Measurements from ENCODE around the gene UNK. TPM values are rescaled to one million over a fixed set of nuclear protein-coding genes. Genes with fewer than 3 reads are reported as not detected.

The UNK gene
- total and polyA plus RNA-seq, 2 of the 13 experiments (the other 11 are each of a cell fraction or from before 2014, with no cell fraction given) = 31.6 to 33.0 TPM

DNA sequence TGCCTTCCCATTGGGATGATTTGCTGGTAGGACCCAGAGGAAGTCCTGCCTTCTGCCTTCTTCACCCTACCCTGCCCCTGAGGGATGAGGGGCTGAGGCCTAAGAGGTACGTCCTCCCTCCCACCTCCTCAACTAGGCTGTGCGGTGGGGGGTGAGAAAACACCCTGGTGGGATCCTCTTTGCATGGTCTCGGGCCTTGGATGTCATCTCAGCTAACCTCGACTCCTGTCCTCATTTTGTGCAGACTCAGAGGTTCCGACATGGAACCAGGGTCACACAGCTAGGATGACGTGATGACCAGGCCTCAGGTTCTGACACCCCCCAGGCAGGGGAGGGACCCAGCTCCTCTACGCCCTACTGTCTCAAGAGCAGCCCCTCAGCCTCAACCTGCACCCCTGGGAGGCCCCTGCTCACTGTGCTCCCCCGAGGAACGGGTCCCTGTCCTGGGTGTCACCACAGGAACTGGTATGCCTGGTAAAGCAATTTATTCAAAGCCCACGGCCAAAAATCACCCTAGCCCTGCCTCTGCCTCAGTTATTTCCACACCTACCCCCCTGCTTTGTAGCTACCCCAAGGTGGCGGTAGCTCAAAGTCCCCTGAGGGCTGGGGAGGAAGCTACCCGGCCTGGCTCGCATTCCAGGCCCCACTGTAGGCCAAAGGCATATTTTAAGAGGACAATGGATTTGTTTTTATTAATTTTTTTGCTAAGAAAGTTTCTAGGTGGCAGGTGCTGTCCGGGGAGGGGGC, 42.1 kb downstream of the UNK start (continued):
- TF ChIP-seq, protein P1, sequence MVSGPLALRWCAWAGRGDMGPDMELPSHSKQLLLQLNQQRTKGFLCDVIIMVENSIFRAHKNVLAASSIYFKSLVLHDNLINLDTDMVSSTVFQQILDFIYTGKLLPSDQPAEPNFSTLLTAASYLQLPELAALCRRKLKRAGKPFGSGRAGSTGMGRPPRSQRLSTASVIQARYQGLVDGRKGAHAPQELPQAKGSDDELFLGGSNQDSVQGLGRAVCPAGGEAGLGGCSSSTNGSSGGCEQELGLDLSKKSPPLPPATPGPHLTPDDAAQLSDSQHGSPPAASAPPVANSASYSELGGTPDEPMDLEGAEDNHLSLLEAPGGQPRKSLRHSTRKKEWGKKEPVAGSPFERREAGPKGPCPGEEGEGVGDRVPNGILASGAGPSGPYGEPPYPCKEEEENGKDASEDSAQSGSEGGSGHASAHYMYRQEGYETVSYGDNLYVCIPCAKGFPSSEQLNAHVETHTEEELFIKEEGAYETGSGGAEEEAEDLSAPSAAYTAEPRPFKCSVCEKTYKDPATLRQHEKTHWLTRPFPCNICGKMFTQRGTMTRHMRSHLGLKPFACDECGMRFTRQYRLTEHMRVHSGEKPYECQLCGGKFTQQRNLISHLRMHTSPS (CRISPR knock-in tag; IDR thresholded peaks at IDR 0.05; ENCODE audit: low read depth) = no peak
- TF ChIP-seq RFX5 (IDR thresholded peaks at IDR 0.05; ENCODE audit: low read depth, low read length) (no peak), SOX13 (IDR thresholded peaks at IDR 0.05) (no peak; the same call in 1 of the 2 replicates), SOX13 (CRISPR knock-in tag; conservative IDR thresholded peaks at IDR 0.05 in 1 of 2, IDR thresholded peaks at IDR 0.05 in 1 of 2) (0 out of 4 replicates have a peak, but pooled peaks of 1 of the 2 experiments have one; percentile 5), NFIC (IDR thresholded peaks at IDR 0.05; ENCODE audit: low read length) (no peak), KMT2A (CRISPR knock-in tag; IDR thresholded peaks at IDR 0.05) (no peak), CBFB (CRISPR knock-in tag; IDR thresholded peaks at IDR 0.05) (no peak), ZNF709 (CRISPR knock-in tag; IDR thresholded peaks at IDR 0.05) (no peak), PCBP2 (optimal IDR thresholded peaks at IDR 0.05; ENCODE audit: low read depth, low read length, poor library complexity, severe bottlenecking) (no peak), RFXANK (CRISPR knock-in tag; IDR thresholded peaks at IDR 0.05) (no peak), ZNF354B (CRISPR knock-in tag; IDR thresholded peaks at IDR 0.05) (no peak), TBX2 (CRISPR knock-in tag; IDR thresholded peaks at IDR 0.05; ENCODE audit: borderline replicate concordance) (no peak), BORCS8-MEF2B (CRISPR knock-in tag; IDR thresholded peaks at IDR 0.05) (no peak), SNAPC2 (CRISPR knock-in tag; IDR thresholded peaks at IDR 0.05) (no peak), POLR2AphosphoS5 (IDR thresholded peaks at IDR 0.05; ENCODE audit: low read depth, low read length) (peak; percentile 34; the same call in 1 of the 2 replicates), MATR3 (CRISPR knock-in tag; IDR thresholded peaks at IDR 0.05) (no peak), KAT2B (IDR thresholded peaks at IDR 0.05; ENCODE audit: borderline replicate concordance, low read depth, low read length) (no peak), ZNF180 (CRISPR knock-in tag; IDR thresholded peaks at IDR 0.05; ENCODE audit: borderline replicate concordance, low read depth) (no peak)
- TF ChIP-seq, protein P2, sequence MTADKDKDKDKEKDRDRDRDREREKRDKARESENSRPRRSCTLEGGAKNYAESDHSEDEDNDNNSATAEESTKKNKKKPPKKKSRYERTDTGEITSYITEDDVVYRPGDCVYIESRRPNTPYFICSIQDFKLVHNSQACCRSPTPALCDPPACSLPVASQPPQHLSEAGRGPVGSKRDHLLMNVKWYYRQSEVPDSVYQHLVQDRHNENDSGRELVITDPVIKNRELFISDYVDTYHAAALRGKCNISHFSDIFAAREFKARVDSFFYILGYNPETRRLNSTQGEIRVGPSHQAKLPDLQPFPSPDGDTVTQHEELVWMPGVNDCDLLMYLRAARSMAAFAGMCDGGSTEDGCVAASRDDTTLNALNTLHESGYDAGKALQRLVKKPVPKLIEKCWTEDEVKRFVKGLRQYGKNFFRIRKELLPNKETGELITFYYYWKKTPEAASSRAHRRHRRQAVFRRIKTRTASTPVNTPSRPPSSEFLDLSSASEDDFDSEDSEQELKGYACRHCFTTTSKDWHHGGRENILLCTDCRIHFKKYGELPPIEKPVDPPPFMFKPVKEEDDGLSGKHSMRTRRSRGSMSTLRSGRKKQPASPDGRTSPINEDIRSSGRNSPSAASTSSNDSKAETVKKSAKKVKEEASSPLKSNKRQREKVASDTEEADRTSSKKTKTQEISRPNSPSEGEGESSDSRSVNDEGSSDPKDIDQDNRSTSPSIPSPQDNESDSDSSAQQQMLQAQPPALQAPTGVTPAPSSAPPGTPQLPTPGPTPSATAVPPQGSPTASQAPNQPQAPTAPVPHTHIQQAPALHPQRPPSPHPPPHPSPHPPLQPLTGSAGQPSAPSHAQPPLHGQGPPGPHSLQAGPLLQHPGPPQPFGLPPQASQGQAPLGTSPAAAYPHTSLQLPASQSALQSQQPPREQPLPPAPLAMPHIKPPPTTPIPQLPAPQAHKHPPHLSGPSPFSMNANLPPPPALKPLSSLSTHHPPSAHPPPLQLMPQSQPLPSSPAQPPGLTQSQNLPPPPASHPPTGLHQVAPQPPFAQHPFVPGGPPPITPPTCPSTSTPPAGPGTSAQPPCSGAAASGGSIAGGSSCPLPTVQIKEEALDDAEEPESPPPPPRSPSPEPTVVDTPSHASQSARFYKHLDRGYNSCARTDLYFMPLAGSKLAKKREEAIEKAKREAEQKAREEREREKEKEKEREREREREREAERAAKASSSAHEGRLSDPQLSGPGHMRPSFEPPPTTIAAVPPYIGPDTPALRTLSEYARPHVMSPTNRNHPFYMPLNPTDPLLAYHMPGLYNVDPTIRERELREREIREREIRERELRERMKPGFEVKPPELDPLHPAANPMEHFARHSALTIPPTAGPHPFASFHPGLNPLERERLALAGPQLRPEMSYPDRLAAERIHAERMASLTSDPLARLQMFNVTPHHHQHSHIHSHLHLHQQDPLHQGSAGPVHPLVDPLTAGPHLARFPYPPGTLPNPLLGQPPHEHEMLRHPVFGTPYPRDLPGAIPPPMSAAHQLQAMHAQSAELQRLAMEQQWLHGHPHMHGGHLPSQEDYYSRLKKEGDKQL (CRISPR knock-in tag; IDR thresholded peaks at IDR 0.05; ENCODE audit: low read depth) = no peak
- TF ChIP-seq, protein P3, sequence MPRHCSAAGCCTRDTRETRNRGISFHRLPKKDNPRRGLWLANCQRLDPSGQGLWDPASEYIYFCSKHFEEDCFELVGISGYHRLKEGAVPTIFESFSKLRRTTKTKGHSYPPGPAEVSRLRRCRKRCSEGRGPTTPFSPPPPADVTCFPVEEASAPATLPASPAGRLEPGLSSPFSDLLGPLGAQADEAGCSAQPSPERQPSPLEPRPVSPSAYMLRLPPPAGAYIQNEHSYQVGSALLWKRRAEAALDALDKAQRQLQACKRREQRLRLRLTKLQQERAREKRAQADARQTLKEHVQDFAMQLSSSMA (CRISPR knock-in tag; IDR thresholded peaks at IDR 0.05) = no peak
- TF ChIP-seq, protein P4, sequence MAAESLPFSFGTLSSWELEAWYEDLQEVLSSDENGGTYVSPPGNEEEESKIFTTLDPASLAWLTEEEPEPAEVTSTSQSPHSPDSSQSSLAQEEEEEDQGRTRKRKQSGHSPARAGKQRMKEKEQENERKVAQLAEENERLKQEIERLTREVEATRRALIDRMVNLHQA (CRISPR knock-in tag; IDR thresholded peaks at IDR 0.05) = no peak
- TF ChIP-seq, protein P5, sequence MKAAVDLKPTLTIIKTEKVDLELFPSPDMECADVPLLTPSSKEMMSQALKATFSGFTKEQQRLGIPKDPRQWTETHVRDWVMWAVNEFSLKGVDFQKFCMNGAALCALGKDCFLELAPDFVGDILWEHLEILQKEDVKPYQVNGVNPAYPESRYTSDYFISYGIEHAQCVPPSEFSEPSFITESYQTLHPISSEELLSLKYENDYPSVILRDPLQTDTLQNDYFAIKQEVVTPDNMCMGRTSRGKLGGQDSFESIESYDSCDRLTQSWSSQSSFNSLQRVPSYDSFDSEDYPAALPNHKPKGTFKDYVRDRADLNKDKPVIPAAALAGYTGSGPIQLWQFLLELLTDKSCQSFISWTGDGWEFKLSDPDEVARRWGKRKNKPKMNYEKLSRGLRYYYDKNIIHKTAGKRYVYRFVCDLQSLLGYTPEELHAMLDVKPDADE (CRISPR knock-in tag; IDR thresholded peaks at IDR 0.05) = no peak

Data from HepG2 (cell line).